ENCODE measurements around the gene EVI5L. TPM values are rescaled to one million over a fixed set of nuclear protein-coding genes. Genes with fewer than 3 reads are reported as not detected.
A peak's percentile ranks its signal among the peaks of the same experiment; 100 is the strongest.

Gene EVI5L
- total RNA-seq, 4 donors from 2014 or later = 8.3 to 15.5 (median 11.9) TPM

DNA sequence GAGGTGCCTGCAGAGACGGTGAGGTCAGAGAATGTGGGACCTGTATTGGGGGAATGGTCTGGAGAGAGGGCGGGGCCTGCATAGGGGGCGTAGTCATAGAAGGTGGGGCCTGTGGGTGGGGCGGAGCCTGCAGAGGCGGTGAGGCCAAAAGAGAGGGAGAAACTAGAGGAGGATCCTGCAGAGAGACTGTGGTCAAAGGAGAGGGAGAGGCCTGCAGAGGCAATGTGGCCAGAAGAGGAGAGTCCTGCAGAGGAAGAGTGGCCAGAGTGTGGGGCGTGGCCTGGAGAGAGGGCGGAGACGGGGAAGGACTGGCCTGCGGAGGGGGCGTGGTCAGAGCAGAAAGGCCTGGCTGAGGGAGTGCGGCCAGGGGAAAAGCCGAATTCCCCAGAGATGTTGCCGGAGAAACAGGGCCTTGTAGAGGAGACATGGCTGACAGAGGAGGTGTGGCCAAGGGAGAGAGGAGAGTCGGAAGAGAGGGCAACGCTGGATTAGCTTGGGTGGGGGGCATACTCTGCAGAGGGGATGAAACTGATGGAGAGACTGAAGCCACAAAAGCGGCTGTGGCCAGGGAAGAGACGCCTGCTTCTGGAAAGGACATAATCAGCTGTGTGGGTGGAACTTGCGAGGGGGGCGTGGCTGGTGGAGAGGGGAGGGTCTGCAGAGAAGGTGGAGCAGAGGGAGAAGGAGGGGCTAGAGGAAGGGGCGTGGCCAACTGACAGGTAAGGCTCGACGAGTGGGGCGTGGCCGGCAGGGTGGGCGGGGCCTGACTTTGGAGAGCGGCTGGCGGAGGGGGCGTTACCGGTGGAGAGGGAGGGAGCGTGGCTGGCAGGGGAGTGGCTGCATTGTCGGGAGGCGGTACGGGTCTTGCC, 41.7 kb downstream of the EVI5L start:
- peak overlapping the region in 3 of 4 donors; percentile 15 to 44 (median 27) for H3K4me3 ChIP-seq

DNA sequence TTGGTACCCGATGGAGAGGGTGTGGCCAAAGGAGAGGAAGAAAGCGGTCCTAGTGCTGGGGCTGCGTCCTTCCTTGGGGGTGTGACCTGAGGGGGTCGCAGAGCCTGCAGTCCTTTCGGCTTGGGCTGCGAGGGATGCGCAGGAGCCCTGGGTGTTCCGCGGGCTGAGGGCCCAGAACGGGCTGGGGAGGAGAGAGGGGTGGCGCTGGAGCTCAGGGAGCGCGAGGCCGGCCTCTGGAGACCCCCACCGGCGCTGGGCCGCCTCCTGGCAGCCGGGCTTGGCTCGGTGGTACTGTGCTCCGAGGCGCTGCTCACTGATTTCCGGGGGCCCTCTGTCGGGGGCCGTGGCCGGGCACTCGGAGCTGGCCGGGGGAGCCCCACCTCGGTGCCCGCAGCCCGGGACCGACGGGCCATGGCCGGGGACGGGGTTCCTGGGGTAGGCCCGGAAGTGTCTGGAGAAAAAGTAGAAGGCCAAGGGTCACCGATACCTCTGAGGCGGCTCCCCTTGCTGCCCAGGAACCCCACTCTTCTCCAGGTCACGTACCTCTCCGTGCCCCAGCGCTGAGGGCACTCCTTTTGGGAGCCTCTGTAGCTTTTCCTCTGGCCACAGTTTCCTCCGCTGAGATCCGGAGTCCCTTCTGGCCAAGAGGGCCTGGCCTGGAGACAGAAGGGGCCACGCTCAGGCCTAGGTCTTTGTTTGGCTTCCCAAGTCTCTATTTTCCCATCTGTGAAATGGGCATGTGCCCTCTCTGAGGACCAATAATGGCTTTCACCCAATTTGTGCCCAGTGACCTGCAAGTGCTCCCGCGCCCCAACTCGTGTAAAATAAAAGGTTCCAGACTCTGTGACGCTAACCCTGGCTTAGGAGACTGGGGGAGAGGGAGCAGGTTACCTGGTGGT, 42.5 kb downstream of the EVI5L start:
- peaks cover 11 to 67% (median 21%) of the 10 kb centered on the region in 4 donors for H3K27me3 ChIP-seq
- no peak for DNase-seq
- H3K27ac ChIP-seq = no peak overlapping the region
- peak overlapping the region in 2 of 4 donors; percentile 27 to 44 for H3K4me3 ChIP-seq
- 32 to 69% methylated on average over 8 to 19 of the region's 47 CpGs for WGBS, 2 donors
- H3K4me1 ChIP-seq = peaks cover 28 to 73% (median 41%) of the 10 kb centered on the region in 3 donors
- intact Hi-C loops (cut with DNase I) = no loop called here
- H3K36me3 ChIP-seq = no peaks in the 10 kb centered on the region
- no peaks in the 10 kb centered on the region for H3K9me3 ChIP-seq
- no peak for TF ChIP-seq POLR2A (IDR thresholded peaks at IDR 0.05)
- TF ChIP-seq, protein P1, sequence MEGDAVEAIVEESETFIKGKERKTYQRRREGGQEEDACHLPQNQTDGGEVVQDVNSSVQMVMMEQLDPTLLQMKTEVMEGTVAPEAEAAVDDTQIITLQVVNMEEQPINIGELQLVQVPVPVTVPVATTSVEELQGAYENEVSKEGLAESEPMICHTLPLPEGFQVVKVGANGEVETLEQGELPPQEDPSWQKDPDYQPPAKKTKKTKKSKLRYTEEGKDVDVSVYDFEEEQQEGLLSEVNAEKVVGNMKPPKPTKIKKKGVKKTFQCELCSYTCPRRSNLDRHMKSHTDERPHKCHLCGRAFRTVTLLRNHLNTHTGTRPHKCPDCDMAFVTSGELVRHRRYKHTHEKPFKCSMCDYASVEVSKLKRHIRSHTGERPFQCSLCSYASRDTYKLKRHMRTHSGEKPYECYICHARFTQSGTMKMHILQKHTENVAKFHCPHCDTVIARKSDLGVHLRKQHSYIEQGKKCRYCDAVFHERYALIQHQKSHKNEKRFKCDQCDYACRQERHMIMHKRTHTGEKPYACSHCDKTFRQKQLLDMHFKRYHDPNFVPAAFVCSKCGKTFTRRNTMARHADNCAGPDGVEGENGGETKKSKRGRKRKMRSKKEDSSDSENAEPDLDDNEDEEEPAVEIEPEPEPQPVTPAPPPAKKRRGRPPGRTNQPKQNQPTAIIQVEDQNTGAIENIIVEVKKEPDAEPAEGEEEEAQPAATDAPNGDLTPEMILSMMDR (IDR thresholded peaks at IDR 0.05) = no peak

More for the DNA sequence above, 41.7 kb downstream of the EVI5L start:
- Histone ChIP-seq H3K9me3 (no peaks in the 10 kb centered on the region), H3K4me1 (peaks cover 28 to 76% (median 41%) of the 10 kb centered on the region in 3 donors), H3K36me3 (no peaks in the 10 kb centered on the region), H3K27ac (peak overlapping the region in 3 of 4 donors; percentile 18 to 58 (median 23)), H3K27me3 (peaks cover 11 to 70% (median 21%) of the 10 kb centered on the region in 4 donors)
- 7% methylated on average over 33 of the region's 33 CpGs for WGBS, 2 donors
- DNase-seq = no peak
- TF ChIP-seq POLR2A (IDR thresholded peaks at IDR 0.05) = no peak
- TF ChIP-seq, protein P1 (IDR thresholded peaks at IDR 0.05) = no peak
- intact Hi-C loops (cut with DNase I) = no loop called here

DNA sequence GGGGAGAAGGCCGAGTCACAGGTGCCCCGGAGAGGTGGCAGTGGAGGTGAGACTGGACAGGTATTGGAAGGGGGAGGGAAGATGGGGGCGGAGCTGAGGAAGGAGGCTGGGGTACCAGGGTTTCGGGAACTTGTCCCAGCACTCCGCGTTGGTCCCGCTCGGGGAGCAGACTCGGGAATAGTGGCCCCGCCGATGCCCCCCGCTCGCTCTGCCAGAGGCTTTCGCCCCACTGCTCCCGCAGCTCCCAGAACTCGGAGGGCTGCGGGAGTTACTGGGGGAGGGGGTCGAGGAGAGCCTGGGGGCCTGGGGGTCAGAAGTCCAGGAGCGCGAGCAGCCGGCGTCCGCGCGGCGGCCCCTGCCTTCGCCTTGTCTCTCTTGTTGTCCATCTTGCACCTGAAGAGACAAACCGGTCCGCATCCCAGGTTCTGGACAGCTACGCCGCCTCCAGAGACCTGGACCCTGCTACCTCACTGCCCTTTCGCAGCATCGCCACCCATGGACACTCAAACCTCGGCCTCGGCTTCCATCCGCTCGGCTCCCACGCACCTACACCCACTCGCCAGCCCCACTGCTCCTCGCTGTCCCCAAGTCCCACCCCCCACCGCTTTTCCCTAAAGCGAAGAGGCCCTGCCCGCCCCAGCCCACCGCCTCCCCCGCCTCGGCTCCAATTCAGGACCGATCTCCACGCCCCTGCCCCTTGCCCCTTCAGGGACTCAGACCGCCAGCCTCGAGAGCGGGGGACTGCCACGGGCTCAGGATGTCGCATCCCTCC, 43.5 kb downstream of the EVI5L start:
- intact Hi-C loops (cut with DNase I) = no loop called here
- DNase-seq = no peak
- Histone ChIP-seq H3K4me1 (peaks cover 25 to 65% (median 39%) of the 10 kb centered on the region in 3 donors), H3K4me3 (peak overlapping the region in 2 of 4 donors; percentile 26 to 54), H3K27ac (no peak overlapping the region), H3K27me3 (peaks cover 11 to 58% (median 21%) of the 10 kb centered on the region in 4 donors), H3K9me3 (no peaks in the 10 kb centered on the region), H3K36me3 (no peaks in the 10 kb centered on the region)
- WGBS, 2 donors = 17 to 38% methylated on average over 5 to 25 of the region's 53 CpGs
- TF ChIP-seq POLR2A (IDR thresholded peaks at IDR 0.05) = no peak
- TF ChIP-seq, protein P1 (IDR thresholded peaks at IDR 0.05) = no peak

DNA sequence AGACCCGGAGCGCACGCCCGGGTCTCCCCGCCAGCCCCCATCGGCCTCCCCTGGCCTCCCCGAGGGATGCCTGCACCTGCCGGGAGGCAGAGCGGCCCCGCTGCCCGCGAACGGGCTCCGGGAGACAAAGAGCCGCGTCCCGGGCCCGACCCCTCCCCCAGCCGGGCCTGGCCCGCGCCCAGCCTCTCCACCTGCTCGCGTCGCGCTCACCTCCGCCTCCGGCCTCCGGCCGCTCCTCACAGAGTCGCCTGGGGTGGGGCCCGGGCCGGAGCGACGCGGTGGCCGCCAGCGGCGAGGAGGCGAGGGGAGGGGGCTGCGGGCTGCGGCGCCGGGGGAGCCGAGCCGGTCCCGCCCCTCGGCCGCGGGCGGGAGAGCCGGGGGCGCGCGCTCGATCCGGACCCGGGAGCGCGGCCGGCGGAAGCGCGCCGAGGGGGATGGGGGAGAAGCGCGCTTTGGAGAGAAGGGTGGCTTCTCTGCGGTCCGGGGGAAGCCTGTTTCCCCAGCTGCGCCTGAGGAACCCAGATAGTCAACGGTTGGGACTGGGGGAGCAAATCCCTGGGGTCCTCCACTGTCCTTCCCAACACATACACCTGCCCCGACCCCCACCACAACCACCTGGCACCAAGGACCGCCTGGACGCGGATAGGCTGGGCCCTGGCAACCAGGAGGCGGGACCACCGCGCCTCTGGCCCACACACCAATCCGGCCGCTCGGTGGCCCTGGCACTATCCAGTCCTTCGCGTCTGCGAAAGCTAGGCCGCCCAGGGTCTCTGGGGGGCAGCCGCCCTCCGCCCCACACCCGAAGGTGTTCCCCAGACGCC, 44.3 kb downstream of the EVI5L start, which contains the start of gene PRR36:
Gene PRR36, minus strand, starts transcription at position 315 of the 821 bp plus-strand sequence. CDS start 701 bp downstream, outside the sequence.
- Histone ChIP-seq H3K27ac (no peak within 1 kb of the TSS), H3K27me3 (peaks cover 11 to 56% (median 21%) of the 10 kb centered on the region in 4 donors), H3K4me3 (peak within 1 kb of the TSS in 2 of 4 donors; percentile 26 to 54), H3K4me1 (peaks cover 20 to 57% (median 31%) of the 10 kb centered on the region in 3 donors), H3K36me3 (no peaks in the 10 kb centered on the region), H3K9me3 (no peaks in the 10 kb centered on the region)
- intact Hi-C loops (cut with DNase I) = no loop called here
- TF ChIP-seq, protein P1 (IDR thresholded peaks at IDR 0.05) = no peak
- no peak for TF ChIP-seq POLR2A (IDR thresholded peaks at IDR 0.05)
- no CpG with 5 or more reads among the region's 88 CpGs for WGBS, 2 donors
- DNase-seq = no peak
